Lung (tissue), 12 donors: ENCODE data around the gene FLT3LG. TPM values are rescaled to one million over a fixed set of nuclear protein-coding genes. Genes with fewer than 3 reads are reported as not detected.

Experiments used
- ATAC-seq: fragments of 200-7000 bp; cut with Tn5 transposase; one replicate; pipeline ENCODE4 v1.9.1; 2020; ENCODE audit warnings: moderate number of reproducible peaks; ENCODE audit not compliant: insufficient read depth, low FRiP score
- DNase-seq, 3 donors: peaks; one replicate each; pipeline ENCODE4 v3.0.0-alpha.2; 2013 to 2017
- H3K27ac ChIP-seq, 2 donors: one replicate each; pipeline ENCODE4 v1.5.1; 2013; ENCODE audit warnings: mild to moderate bottlenecking in 2 of 2, moderate library complexity in 2 of 2, control low read depth in 1 of 2, inconsistent platforms in 1 of 2, low read depth in 1 of 2, low read length in 1 of 2
- H3K27me3 ChIP-seq, 3 donors: one replicate each; pipeline ENCODE4 v1.5.1; 2013; ENCODE audit warnings: low read length in 2 of 3; ENCODE audit not compliant: control insufficient read depth in 3 of 3, insufficient read depth in 3 of 3
- H3K36me3 ChIP-seq, 4 donors: one replicate each; pipeline ENCODE4 v1.5.1; 2013; ENCODE audit warnings: low read length in 4 of 4, mild to moderate bottlenecking in 1 of 4, moderate library complexity in 1 of 4; ENCODE audit not compliant: control insufficient read depth in 4 of 4, insufficient read depth in 4 of 4
- H3K4me1 ChIP-seq, 5 donors: one replicate each; pipeline ENCODE4 v1.5.1; 2013; ENCODE audit warnings: low read length in 5 of 5, mild to moderate bottlenecking in 2 of 5, moderate library complexity in 1 of 5; ENCODE audit not compliant: control insufficient read depth in 5 of 5, insufficient read depth in 5 of 5
- H3K4me3 ChIP-seq: one replicate; pipeline ENCODE4 v1.5.1; 2013; ENCODE audit warnings: mild to moderate bottlenecking, control low read depth, moderate library complexity
- H3K9ac ChIP-seq, 2 donors: one replicate each; pipeline ENCODE4 v1.5.1; 2013; ENCODE audit warnings: low read length in 2 of 2, control low read depth in 1 of 2; ENCODE audit not compliant: insufficient read depth in 1 of 2
- H3K9me3 ChIP-seq, 4 donors: one replicate each; pipeline ENCODE4 v1.5.1; 2013; ENCODE audit warnings: low read length in 3 of 4, mild to moderate bottlenecking in 1 of 4, moderate library complexity in 1 of 4; ENCODE audit not compliant: control insufficient read depth in 4 of 4, insufficient read depth in 3 of 4
- CTCF ChIP-seq: IDR thresholded peaks from 2 replicates; pipeline ENCODE4 v1.5.1; 2012; ENCODE audit warnings: mild to moderate bottlenecking; ENCODE audit errors: control extremely low read depth, extremely low read depth
- WGBS, 2 donors: extraction: QIAGEN DNeasy Blood & Tissue Kit; methylation state at CpG; one replicate each; pipeline ENCODE4 v1.1.7; 2013; 5-methylcytosine and 5-hydroxymethylcytosine counted together
- polyA plus RNA-seq, 2 donors: library from polyadenylated mRNA; stranded (reverse); fragments of 200-250 nt; gene quantifications; one replicate each; pipeline ENCODE4 v1.2.1, GENCODE V29; 2013
- total RNA-seq, 2 donors: library from RNA; depleted of rRNA in 1 of 2; stranded (reverse); fragments of >200 nt in 1 of 2; gene quantifications; one replicate each; pipeline ENCODE4 v1.2.1, GENCODE V29; 2014 to 2021
- donor health status: control.
- donor health status: control.
- donor health status: Bipolar disorder and iron deficiency.
- donor health status: healthy.
- donor health status: DM: yes; HTN: yes; CAD: no.

Gene FLT3LG
- total and polyA plus RNA-seq, 4 donors = 2.9 to 15.0 (median 9.2) TPM

- Histone ChIP-seq H3K4me3 (no peak overlapping the region), H3K9ac (no peak overlapping the region), H3K27me3 (no peaks in the 10 kb centered on the region), H3K9me3 (no peaks in the 10 kb centered on the region), H3K36me3 (peaks cover 23 to 43% (median 35%) of the 10 kb centered on the region in 4 donors), H3K27ac (no peak overlapping the region), H3K4me1 (peaks cover 2 to 14% (median 6%) of the 10 kb centered on the region in 5 donors)
- WGBS, 2 donors = 85 to 92% methylated on average over 13 to 16 of the region's 17 CpGs
- no peak for TF ChIP-seq CTCF
- DNase-seq = no peak
- no peak for ATAC-seq
Observed at GRCh38 chr19:49491030-49491803, 17.2 kb downstream of the FLT3LG start.

DNA sequence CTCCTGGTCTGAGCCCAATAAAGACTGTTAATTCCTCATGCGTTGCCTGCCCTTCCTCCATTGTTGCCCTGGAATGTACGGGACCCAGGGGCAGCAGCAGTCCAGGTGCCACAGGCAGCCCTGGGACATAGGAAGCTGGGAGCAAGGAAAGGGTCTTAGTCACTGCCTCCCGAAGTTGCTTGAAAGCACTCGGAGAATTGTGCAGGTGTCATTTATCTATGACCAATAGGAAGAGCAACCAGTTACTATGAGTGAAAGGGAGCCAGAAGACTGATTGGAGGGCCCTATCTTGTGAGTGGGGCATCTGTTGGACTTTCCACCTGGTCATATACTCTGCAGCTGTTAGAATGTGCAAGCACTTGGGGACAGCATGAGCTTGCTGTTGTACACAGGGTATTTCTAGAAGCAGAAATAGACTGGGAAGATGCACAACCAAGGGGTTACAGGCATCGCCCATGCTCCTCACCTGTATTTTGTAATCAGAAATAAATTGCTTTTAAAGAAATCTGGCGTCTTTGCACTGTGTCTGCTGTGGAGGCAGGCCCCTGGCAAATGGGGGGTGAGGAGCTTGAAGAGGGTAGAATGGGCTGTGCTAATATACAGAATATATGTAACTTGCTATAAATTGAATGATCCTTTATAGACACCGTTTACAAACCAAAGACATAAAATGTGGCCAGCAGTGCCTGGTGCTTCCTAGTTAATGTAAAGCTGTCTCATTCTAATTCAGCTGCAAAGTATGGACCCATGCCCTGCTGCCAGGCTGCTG, 18.0 kb downstream of the FLT3LG start:
- H3K9me3 ChIP-seq = no peaks in the 10 kb centered on the region
- H3K4me3 ChIP-seq = no peak overlapping the region
- peaks cover 2 to 14% (median 6%) of the 10 kb centered on the region in 5 donors for H3K4me1 ChIP-seq
- H3K27ac ChIP-seq = no peak overlapping the region
- DNase-seq = no peak
- WGBS, 2 donors = 78 to 83% methylated on average over 7 of the region's 7 CpGs
- no peaks in the 10 kb centered on the region for H3K27me3 ChIP-seq
- no peak for ATAC-seq
- TF ChIP-seq CTCF = no peak
- H3K9ac ChIP-seq = no peak overlapping the region
- peaks cover 23 to 51% (median 35%) of the 10 kb centered on the region in 4 donors for H3K36me3 ChIP-seq

DNA sequence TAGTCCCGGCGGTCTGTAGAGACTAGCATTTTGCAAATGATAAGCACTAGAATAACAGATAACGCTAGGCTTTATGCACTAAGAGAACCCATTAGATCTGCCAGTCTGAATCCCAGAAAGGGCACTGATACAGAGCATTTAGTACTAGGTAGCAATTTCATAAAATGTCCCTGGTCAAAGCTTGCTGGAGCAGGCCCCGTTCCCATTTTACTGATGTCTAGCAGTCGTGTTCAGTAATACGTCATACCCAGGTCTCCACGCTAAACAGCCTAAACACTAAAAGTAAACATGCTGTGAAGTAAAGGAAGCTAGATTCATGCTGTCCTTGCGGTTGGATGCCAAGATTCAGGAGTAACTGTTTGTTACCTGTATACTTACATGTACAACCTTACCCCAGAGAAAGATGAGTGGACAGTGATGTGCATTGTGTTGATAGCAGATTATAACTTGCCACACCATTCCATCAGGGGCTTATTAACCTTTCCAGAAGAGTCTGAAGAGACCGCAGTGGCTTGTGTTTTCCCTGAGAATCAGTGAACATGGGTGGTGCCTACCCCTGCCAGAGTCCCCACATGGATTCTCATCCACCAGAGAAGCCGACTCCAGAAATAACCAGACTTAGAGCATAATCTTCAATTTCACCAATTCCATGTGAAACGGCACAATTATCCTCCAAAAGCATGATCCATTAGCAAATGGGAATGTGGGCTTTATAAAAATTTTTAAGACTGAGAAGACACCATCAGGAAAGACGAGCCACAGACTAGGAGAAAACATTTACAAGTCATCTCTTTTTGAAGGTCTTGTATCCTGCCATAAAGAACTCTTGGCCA, 18.8 kb downstream of the FLT3LG start:
- Histone ChIP-seq H3K4me3 (no peak overlapping the region), H3K36me3 (peaks cover 23 to 55% (median 40%) of the 10 kb centered on the region in 4 donors), H3K4me1 (peaks cover 6 to 22% (median 12%) of the 10 kb centered on the region in 5 donors), H3K27me3 (no peaks in the 10 kb centered on the region), H3K9me3 (no peaks in the 10 kb centered on the region), H3K9ac (no peak overlapping the region), H3K27ac (no peak overlapping the region)
- DNase-seq (no peak), ATAC-seq (no peak)
- WGBS, 2 donors = 77 to 78% methylated on average over 12 of the region's 12 CpGs
- no peak for TF ChIP-seq CTCF
